Suppressor macrophage treated with lipopolysaccharide for 1 hour (primary cell): ENCODE results near the gene MRM1.

Experiments used
- DNase-seq, 3 donors: peaks; one replicate each; pipeline ENCODE4 v3.0.0-alpha.2; 2020 to 2022

MRM1 gene

GRCh38 chr17:36632916-36633771 is 31.8 kb downstream of the MRM1 start:
- no peak for DNase-seq

DNA sequence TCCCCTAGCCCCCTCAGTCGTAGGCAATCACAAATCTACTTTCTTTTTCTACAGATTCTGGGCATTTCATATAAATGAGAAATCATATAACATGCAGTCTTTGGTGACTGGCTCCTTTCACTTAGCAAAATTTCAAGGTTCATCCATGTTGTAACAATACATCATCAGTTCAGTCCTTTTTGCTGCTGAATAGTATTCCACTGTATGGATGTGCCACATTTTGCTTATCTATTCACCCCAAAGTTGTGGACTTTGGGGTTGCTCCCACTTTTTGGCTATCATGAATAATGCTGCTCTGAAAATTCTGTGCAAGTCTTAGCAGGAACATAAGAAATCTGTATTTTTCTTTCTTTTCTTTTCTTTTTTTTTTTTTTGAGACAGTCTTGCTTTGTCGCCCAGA is 39.0 kb downstream of the MRM1 start:
- no peak for DNase-seq

DNA sequence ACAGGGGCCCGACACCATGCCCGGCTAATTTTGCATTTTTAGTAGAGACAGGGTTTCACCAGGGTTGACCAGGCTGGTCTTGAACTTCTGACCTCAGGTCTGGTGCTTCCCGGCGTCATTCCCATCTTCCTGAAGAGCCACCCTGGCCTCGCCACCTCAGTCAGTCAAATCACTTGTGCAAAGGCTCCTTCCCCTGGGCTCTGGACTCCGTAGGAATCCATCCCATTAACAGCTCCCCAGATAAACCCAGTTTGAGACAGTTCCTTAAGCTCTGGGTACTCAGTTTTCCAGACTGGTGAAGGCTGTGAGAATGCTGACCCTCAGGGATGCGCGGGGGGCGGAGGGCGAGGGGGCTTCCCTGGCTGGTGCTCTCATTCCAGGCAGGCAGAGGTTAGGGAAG is 39.5 kb downstream of the MRM1 start:
- DNase-seq: no peak

DNA sequence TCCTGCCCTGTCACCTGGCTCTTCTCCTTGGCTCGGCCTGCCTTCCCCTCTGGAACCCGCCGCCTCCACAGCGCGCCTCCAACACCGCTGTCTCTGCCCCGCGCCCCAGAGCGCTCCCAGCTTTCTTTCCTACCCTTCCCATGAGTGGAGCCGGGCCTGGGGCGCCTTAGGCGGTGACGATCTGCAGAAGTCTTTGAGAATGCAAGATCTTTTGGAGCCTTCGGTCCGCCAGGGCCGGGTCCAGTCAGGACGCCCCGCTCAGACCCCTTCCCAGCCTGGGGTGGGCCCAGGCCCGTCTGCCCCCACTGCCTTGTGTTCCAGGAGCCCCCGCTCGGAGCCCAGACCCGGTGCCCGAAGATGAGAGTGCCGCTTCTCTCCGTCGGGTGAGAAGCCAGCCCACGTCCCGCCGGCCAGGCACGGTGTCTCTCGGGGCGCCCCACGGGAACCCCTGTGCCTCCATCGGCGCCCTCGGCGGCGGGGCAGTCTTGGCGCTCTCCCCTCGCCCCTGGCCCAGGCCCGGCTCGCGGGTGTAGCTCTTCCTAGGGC is 40.0 kb downstream of the MRM1 start:
- DNase-seq: no peak

GRCh38 chr17:36641877-36642845 is 40.8 kb downstream of the MRM1 start:
- no peak for DNase-seq

DNA sequence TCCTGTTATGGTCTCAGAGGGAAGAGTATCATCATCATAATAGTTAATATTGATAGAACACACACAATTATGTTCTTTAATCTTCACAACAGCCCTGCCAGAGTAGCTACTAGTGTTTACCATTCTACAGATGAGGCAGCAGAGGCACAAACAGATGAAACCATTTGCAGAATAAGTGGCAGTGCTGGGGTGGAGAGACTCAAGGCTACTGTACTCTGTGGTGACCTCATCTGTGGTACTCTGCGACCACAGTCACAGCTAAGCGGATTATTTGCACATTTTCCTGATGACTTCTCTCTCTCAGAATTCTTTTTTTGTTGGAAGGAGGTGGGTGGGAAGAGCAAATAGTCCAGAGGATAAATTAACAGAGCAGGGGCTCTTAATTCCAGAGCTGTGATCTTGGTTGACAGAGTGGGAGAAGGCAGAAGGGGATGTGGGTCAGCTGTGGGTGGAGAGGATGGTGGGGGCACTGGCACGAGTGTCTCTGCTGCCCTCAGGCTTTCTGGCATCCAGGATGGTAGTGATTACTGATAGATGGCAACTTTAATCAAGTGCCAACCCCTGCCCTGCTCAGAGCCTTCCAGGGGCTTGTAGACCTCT is 41.8 kb downstream of the MRM1 start:
- DNase-seq: peak in 1 of 3 donors; percentile 9

DNA sequence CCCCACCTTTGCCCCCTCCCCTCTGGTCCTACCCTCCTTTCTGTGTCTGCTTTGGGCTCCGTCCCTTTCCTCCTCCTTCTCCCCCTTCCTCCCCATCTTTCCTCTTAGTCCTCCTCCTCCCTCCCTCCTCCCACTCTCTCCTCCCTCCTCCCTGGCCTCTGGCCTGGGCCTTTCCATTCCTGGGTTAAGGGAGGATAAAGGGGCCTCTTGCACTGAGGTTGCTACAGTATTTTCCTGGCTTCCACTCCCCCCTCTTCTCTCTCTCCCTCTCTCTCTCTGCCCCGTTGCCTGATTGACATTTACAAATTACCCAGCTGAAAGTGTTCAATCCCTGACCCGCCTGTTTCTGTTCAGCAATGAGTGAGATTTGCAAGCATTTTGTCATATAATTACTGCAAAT is 44.0 kb downstream of the MRM1 start:
- DNase-seq: no peak

- no peak for DNase-seq
Observed at GRCh38 chr17:36647636-36648035, 46.3 kb downstream of the MRM1 start.

DNA sequence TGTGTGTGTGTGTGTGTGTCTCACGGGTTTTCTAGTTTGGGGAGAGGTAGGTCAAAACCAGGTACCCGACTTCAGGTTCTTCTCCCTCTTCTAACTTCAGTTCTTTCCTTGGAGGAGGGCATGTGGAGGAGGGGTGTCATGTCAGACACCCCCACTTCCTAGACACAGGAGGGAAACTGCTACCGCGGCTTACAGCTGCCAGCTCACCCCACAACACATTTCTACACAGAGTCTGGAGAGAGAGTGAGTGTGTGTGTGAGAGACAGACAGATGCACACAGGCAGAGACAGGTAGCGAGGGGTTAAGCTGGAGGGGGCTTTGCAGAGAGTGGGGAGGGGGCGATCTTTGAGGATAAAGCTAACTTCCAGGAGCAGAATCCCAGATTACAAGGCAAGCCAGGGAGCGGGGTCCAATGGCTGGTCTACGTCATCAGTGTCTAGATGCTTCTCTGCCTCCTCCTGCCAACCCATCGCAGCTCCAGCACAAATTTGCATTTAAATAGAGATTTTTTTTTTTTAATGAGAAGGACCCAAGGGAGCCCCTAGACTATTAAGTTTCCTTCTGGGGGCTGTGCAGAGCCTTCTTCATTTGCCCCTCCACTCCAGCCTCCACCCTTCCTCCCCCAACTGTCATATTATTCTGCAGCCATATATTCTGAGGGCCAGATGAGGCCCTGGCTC is 48.9 kb downstream of the MRM1 start:
- DNase-seq: no peak

GRCh38 chr17:36653374-36653773 is 52.0 kb downstream of the MRM1 start:
- DNase-seq: no peak

DNA sequence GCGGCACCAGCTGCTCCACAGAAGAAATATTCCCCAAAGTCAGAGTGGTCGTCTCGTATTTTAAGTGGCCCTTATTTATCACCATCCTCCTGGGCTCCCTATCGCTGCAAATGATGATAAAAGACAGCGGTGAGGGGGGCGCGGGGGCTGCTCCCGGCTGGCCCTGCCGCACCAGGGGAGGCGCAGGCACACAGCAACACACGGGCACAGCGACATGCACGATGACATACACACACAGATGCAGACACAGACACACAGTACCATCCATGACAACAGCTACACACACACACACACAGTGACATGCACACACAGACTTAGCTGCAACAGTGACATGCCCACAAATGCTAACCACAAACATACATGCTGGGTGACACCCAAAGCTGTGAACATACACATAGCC is 52.5 kb downstream of the MRM1 start:
- no peak for DNase-seq

GRCh38 chr17:36655726-36656125 is 54.3 kb downstream of the MRM1 start:
- DNase-seq: no peak

GRCh38 chr17:36657390-36657762 is 56.0 kb downstream of the MRM1 start:
- DNase-seq: no peak

DNA sequence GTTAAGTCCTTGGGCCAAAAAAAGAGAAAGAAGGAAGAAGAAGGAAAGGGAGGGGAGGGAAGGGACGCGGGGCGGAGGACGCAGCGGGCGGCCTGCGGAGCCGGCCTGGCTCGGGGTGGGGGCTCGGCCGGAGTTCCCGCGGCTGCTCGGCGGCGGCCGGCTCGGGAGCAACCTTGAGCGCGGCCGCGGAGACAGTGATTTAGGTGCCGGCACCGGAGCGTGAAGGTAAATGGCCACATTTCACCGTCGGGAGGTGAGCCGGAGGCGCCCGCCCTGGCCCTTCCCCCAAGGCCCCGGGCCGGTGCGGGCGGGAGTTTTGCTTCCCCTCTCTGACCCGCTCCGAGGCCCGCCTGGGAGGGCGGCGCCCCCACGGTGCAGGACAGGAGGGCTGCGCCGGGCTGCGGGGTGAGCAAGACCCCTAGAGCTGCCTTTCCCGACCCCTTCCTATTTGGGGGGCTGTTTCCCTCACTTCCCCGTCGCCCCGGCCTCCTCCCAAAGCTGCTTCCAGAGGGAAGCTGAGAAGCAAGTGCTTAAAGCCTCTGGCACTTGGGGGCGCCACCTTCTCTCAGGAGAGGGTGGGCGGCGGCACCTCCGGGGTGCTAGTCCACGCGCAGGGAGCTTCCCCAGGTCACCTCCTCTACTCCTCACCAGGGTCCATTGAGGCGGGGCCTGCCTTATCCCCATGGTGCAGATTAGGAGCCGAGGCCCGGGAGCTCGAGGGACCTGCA is 56.5 kb downstream of the MRM1 start:
- DNase-seq: peak in 2 of 3 donors; percentile 12 to 43
